GM12875 (cell line): ENCODE results near the gene SORCS3.

Source experiments
- H3K4me3 ChIP-seq: one replicate; pipeline ENCODE4 v1.5.1; 2011; ENCODE audit warnings: low read depth, low read length, control low read depth
- TF ChIP-seq, protein P1 (sequence below): IDR thresholded peaks from 2 replicates; pipeline ENCODE4 v1.5.1; 2011; ENCODE audit warnings: low read depth, mild to moderate bottlenecking, control low read depth, inconsistent platforms, low read length, moderate library complexity, borderline replicate concordance; ENCODE audit not compliant: insufficient read depth

SORCS3 gene

DNA sequence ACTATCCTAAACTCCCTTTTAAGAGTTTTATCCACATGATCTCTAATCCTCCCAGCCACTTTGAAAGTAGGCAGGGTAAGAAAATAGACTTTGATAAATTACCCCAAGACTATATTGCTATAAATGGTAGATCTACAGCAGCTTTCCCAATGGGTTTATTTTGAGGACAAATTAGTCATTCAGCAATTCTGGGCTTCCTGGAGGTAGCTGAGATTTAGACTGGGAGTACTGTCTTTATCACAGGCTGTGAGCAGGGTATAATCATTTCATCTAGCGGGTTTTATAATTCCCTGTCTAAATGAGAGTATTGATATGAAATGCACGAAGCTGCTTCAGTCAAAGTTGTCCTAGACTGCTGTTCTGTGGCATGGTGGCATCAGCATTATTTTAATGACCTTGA, 279.4 kb downstream of the SORCS3 start:
- TF ChIP-seq, protein P1, sequence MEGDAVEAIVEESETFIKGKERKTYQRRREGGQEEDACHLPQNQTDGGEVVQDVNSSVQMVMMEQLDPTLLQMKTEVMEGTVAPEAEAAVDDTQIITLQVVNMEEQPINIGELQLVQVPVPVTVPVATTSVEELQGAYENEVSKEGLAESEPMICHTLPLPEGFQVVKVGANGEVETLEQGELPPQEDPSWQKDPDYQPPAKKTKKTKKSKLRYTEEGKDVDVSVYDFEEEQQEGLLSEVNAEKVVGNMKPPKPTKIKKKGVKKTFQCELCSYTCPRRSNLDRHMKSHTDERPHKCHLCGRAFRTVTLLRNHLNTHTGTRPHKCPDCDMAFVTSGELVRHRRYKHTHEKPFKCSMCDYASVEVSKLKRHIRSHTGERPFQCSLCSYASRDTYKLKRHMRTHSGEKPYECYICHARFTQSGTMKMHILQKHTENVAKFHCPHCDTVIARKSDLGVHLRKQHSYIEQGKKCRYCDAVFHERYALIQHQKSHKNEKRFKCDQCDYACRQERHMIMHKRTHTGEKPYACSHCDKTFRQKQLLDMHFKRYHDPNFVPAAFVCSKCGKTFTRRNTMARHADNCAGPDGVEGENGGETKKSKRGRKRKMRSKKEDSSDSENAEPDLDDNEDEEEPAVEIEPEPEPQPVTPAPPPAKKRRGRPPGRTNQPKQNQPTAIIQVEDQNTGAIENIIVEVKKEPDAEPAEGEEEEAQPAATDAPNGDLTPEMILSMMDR: no peak
- H3K4me3 ChIP-seq: no peak overlapping the region

DNA sequence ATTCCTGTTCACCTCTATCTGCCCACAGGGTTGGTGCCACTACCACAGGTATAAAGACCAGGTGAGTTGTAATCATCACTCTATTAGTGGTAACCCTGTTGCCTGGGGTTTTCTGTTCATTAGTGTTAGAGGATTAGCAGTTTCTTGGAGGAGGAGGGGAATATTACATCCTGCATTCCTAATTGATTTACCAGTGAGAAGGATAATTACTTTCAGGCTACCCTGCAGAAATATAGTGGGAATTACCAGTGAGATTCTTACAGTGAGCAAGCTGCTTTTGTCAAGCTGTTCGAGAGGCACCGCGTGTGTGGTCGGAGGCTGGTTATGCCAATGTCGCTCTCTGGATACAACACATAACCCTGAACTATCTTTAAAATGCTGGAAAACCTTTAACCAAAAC, 280.7 kb downstream of the SORCS3 start:
- TF ChIP-seq, protein P1: no peak
- H3K4me3 ChIP-seq: no peak overlapping the region

GRCh38 chr10:104922810-104923209, 281.7 kb downstream of the SORCS3 start:
- no peak overlapping the region for H3K4me3 ChIP-seq
- TF ChIP-seq, protein P1: 0 out of 2 replicates have a peak, but pooled peaks have one; percentile 7

GRCh38 chr10:104923501-104923900, 282.4 kb downstream of the SORCS3 start:
- no peak overlapping the region for H3K4me3 ChIP-seq
- TF ChIP-seq, protein P1: no peak

DNA sequence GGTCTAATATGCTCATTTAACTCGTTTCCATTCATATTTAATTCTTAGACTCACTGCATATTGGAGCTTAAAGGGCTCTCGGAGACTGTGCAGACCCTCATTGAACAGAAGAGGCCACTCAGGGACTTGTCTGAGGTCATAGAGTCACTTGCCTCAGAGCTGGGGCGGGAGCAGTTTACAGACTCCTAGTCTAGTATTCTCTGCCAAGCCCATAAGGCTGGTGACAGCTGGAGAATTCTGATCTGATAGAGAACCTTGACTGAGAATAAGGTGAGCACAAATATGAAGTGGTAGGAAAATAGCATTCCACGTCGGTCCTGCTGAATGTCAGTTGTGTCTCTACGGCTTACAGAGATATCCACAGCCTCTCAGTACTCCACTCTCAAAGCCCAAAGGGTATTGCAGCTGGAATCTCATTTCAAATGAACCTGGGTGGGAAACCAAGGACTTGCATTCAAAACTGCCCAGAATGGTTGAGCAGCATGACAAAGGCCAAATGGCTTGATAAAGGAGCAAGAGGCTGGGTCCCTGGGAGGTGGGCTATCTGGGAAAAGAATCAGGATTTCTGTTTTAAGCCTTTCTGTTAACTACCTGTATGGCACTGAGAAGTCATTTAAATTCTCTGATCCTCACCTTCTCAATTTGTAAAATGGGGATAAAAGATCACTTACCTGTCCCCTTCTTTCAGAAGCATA, 283.2 kb downstream of the SORCS3 start:
- TF ChIP-seq, protein P1: no peak
- no peak overlapping the region for H3K4me3 ChIP-seq

DNA sequence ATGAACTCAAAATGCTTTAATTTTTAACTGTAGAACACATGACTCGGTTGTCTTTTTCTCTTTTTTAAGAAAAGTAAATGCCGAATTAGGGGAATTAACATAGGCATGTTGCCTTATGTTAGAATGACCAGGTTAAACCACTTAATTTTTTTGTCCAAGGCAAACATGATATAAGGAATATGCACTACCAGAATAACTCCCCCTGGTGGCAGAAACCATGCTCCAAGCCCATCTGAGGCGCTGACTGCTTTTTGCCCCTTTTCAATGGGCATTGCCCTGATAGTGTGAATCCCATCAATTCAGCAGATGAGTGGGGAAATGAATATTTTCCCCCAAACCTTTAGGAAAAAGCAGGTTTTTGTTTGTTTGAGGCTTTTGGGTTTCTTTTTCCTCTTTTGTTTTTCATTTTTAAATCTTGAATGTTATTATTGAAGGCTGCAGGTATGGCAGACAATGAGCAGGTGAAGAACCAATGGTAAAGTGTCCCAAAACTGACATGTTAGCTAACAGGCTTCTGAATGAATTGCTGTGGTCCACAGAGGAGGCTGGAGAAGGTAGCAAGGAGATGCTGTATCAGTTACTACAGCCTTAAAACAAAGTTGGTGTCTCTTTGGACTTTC, 284.3 kb downstream of the SORCS3 start:
- TF ChIP-seq, protein P1: peak; percentile 61
- H3K4me3 ChIP-seq: no peak overlapping the region

- no peak overlapping the region for H3K4me3 ChIP-seq
- TF ChIP-seq, protein P1: no peak
These were observed 287.6 kb downstream of the SORCS3 start for GRCh38 chr10:104928734-104929133.
